HepG2 (cell line): ENCODE results near the gene TEKT2. TPM values are rescaled to one million over a fixed set of nuclear protein-coding genes. Genes with fewer than 3 reads are reported as not detected.

Experiments
- CBFB ChIP-seq: sonication (generic); formaldehyde crosslinking; IDR thresholded peaks from 2 replicates; pipeline ENCODE4 v1.4.0; 2020; ENCODE audit warnings: missing genetic modification reagents
- ELF4 ChIP-seq: sonication (generic); formaldehyde crosslinking; IDR thresholded peaks from 2 replicates; pipeline ENCODE4 v1.5.0; 2020; ENCODE audit warnings: missing genetic modification reagents, mild to moderate bottlenecking, moderate library complexity, borderline replicate concordance
- HNF1B ChIP-seq: sonication (generic); formaldehyde crosslinking; IDR thresholded peaks from 2 replicates; pipeline ENCODE4 v1.5.1; 2020; ENCODE audit warnings: mild to moderate bottlenecking, moderate library complexity, missing genetic modification reagents
- HNRNPK ChIP-seq: fragments of 200-400 bp; formaldehyde crosslinking; IDR thresholded peaks from 2 replicates; pipeline ENCODE4 v1.6.1; 2018; ENCODE audit warnings: low read length, low read depth, moderate library complexity, mild to moderate bottlenecking; ENCODE audit not compliant: poor library complexity, severe bottlenecking
- KIAA2018 ChIP-seq: sonication (generic); formaldehyde crosslinking; IDR thresholded peaks from 2 replicates; pipeline ENCODE4 v1.5.0; 2020; ENCODE audit warnings: mild to moderate bottlenecking, missing genetic modification reagents, borderline replicate concordance
- PRMT3 ChIP-seq: sonication (generic); formaldehyde crosslinking; IDR thresholded peaks from 2 replicates; pipeline ENCODE4 v1.8.1; 2022; ENCODE audit warnings: low read depth, mild to moderate bottlenecking, moderate library complexity, missing genetic modification reagents, borderline replicate concordance
- ZNF503 ChIP-seq: sonication (generic); formaldehyde crosslinking; IDR thresholded peaks from 2 replicates; pipeline ENCODE4 v1.4.0; 2020; ENCODE audit warnings: missing genetic modification reagents
- polyA plus RNA-seq, 8 experiments: library from polyadenylated mRNA; depleted of rRNA in 3 of 8; stranded (reverse) in 7 of 8; unstranded in 1 of 8; fragments of >200 nt; fragmentation: Illumina TruSeq in 4 of 8; extraction: Trizol in 4 of 8; gene quantifications; 2 replicates each; pipeline versions ENCODE4 v1.2.1 to v1.2.3, GENCODE V29; 2011 to 2016; ENCODE audit warnings: low read depth in 4 of 8, missing spikeins in 1 of 8, mixed read lengths in 1 of 8; ENCODE audit not compliant: insufficient read depth in 1 of 8
- total RNA-seq, 5 experiments: library from RNA; depleted of rRNA; stranded (reverse); fragments of >200 nt; fragmentation: Illumina TruSeq; extraction: Trizol; gene quantifications; 2 replicates each; pipeline ENCODE4 v1.2.3, GENCODE V29; 2016; ENCODE audit warnings: low read depth in 1 of 5

The TEKT2 gene
- total and polyA plus RNA-seq, 2 of the 13 experiments (the other 11 are each of a cell fraction or from before 2014, with no cell fraction given) = 0.31 to 0.38 TPM

GRCh38 chr1:36124404-36125128, 40.7 kb downstream of the TEKT2 start (continued):
- TF ChIP-seq KIAA2018 (CRISPR knock-in tag) (no peak), CBFB (CRISPR knock-in tag) (no peak), ELF4 (CRISPR knock-in tag) (no peak), PRMT3 (CRISPR knock-in tag) (no peak), ZNF503 (CRISPR knock-in tag) (no peak), HNRNPK (no peak), HNF1B (no peak)
